Uterus (tissue), 2 donors: ENCODE results near the gene CD109.

Experiments used
- POLR2A ChIP-seq, 2 donors: fragments of 450-650 bp; IDR thresholded peaks; one replicate each; pipeline ENCODE4 v1.6.1; 2016; ENCODE audit warnings: antibody characterized with exemption in 2 of 2, mild to moderate bottlenecking in 1 of 2, moderate library complexity in 1 of 2
- TF ChIP-seq, protein P1 (sequence below), 4 experiments: fragments of 200-600 bp in 2 of 4; fragments of 450-650 bp in 2 of 4; sonication (generic) in 2 of 4; IDR thresholded peaks; one replicate each; pipeline ENCODE4 v1.5.1; 2016 to 2019; ENCODE audit warnings: antibody characterized with exemption in 4 of 4, mild to moderate bottlenecking in 2 of 4, moderate library complexity in 1 of 4

DNA sequence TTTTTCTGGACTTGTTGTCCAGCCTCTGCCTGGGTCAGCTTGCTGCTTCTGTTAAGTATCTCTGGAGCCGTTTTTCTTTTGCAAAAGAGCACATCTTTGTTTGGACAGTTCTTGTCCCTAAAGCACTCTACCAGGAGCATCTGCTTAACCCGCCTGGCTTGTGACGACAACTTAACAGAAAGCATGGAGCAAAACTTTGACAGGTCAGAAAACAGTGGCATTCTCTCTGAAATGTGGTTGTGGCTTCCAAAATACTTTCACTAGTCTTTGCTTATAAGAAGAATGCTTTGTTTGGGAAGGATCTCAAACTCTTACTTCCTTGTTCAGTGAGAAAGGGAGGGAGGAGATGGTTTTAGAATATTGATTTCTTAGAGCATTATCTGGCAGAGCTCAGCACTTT is 47.6 kb downstream of the CD109 start:
- TF ChIP-seq POLR2A (IDR thresholded peaks at IDR 0.05): no peak
- TF ChIP-seq, protein P1, sequence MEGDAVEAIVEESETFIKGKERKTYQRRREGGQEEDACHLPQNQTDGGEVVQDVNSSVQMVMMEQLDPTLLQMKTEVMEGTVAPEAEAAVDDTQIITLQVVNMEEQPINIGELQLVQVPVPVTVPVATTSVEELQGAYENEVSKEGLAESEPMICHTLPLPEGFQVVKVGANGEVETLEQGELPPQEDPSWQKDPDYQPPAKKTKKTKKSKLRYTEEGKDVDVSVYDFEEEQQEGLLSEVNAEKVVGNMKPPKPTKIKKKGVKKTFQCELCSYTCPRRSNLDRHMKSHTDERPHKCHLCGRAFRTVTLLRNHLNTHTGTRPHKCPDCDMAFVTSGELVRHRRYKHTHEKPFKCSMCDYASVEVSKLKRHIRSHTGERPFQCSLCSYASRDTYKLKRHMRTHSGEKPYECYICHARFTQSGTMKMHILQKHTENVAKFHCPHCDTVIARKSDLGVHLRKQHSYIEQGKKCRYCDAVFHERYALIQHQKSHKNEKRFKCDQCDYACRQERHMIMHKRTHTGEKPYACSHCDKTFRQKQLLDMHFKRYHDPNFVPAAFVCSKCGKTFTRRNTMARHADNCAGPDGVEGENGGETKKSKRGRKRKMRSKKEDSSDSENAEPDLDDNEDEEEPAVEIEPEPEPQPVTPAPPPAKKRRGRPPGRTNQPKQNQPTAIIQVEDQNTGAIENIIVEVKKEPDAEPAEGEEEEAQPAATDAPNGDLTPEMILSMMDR (IDR thresholded peaks at IDR 0.05): no peak
